Activated B cell treated with CpG ODN at 0.5 μM for 24 hours (primary cell): ENCODE data around the gene PREX1. TPM values are rescaled to one million over a fixed set of nuclear protein-coding genes. Genes with fewer than 3 reads are reported as not detected.

Source experiments
- ATAC-seq: fragments of 200-7000 bp; cut with Tn5 transposase; one replicate; pipeline ENCODE4 v1.10.0; 2021; ENCODE audit warnings: low read depth, mild to moderate bottlenecking, moderate library complexity
- CTCF ChIA-PET: fragments of 350-600 bp; sonication (Branson Sonifier 250); formaldehyde crosslinking; loops from one replicate; lab custom pipeline; 2021; ENCODE audit warnings: antibody characterized with exemption; lab: Charles Lee
- POLR2A ChIA-PET: fragments of 350-600 bp; sonication (Branson Sonifier 250); formaldehyde crosslinking; loops from one replicate; lab custom pipeline; 2021; ENCODE audit warnings: antibody characterized with exemption; lab: Charles Lee
- DNase-seq: peaks from one replicate; pipeline ENCODE4 v3.0.0; 2022
- H3K27ac Mint-ChIP-seq: one replicate; pipeline ENCODE4 v1.8.0; 2020; ENCODE audit warnings: mixed read lengths
- H3K27me3 Mint-ChIP-seq: one replicate; pipeline ENCODE4 v1.8.0; 2021; ENCODE audit warnings: mixed read lengths
- H3K36me3 Mint-ChIP-seq: one replicate; pipeline ENCODE4 v1.8.0; 2021; ENCODE audit warnings: low read depth, mixed read lengths
- H3K4me1 Mint-ChIP-seq: one replicate; pipeline ENCODE4 v1.8.0; 2021; ENCODE audit warnings: mixed read lengths
- H3K4me3 Mint-ChIP-seq: one replicate; pipeline ENCODE4 v1.8.0; 2020; ENCODE audit warnings: mild to moderate bottlenecking, mixed read lengths
- H3K9me3 Mint-ChIP-seq: one replicate; pipeline ENCODE4 v1.8.0; 2020; ENCODE audit warnings: mixed read lengths
- CTCF ChIP-seq: fragments of 200-600 bp; IDR thresholded peaks from one replicate; pipeline ENCODE4 v1.8.0; 2022; ENCODE audit warnings: antibody characterized with exemption, mild to moderate bottlenecking
- intact Hi-C: fragments of 100-400 bp; cut with micrococcal nuclease; formaldehyde crosslinking; loops from one replicate; pipeline ENCODE4 v1.15.1; 2024
- total RNA-seq: library from RNA; stranded (reverse); gene quantifications from 2 replicates; pipeline ENCODE4 v1.2.3, GENCODE V29; 2022

PREX1 gene
- total RNA-seq, 1 donor from 2014 or later: 71.4 TPM

- intact Hi-C loops: no loop called here
- ATAC-seq (no peak), DNase-seq (no peak)
- Mint-ChIP-seq H3K36me3 (no peaks in the 10 kb centered on the region), H3K27ac (no peak overlapping the region), H3K4me1 (peaks cover 10% of the 10 kb centered on the region), H3K27me3 (no peaks in the 10 kb centered on the region), H3K4me3 (no peak overlapping the region), H3K9me3 (no peaks in the 10 kb centered on the region)
- CTCF ChIA-PET: no interaction called here
- POLR2A ChIA-PET: no interaction called here
- no peak for TF ChIP-seq CTCF
These were observed 211.3 kb downstream of the PREX1 start for GRCh38 chr20:48616481-48616880.

GRCh38 chr20:48615871-48616270 is 211.9 kb downstream of the PREX1 start:
- no peak overlapping the region for H3K4me3 Mint-ChIP-seq
- H3K27me3 Mint-ChIP-seq: no peaks in the 10 kb centered on the region
- H3K9me3 Mint-ChIP-seq: no peaks in the 10 kb centered on the region
- intact Hi-C loops: no loop called here
- TF ChIP-seq CTCF: no peak
- POLR2A ChIA-PET: no interaction called here
- DNase-seq: no peak
- ATAC-seq: no peak
- CTCF ChIA-PET: no interaction called here
- H3K36me3 Mint-ChIP-seq: no peaks in the 10 kb centered on the region
- peaks cover 4% of the 10 kb centered on the region for H3K4me1 Mint-ChIP-seq
- H3K27ac Mint-ChIP-seq: no peak overlapping the region

- no peak for DNase-seq
- no peaks in the 10 kb centered on the region for H3K36me3 Mint-ChIP-seq
- H3K27me3 Mint-ChIP-seq: no peaks in the 10 kb centered on the region
- no peak overlapping the region for H3K4me3 Mint-ChIP-seq
- ChIA-PET CTCF (no interaction called here), POLR2A (no interaction called here)
- intact Hi-C loops: no loop called here
- no peak for TF ChIP-seq CTCF
- H3K4me1 Mint-ChIP-seq: no peaks in the 10 kb centered on the region
- H3K9me3 Mint-ChIP-seq: no peaks in the 10 kb centered on the region
- no peak overlapping the region for H3K27ac Mint-ChIP-seq
- ATAC-seq: no peak
These were observed 213.1 kb downstream of the PREX1 start for GRCh38 chr20:48614593-48615274.

- Mint-ChIP-seq H3K27me3 (no peaks in the 10 kb centered on the region), H3K27ac (no peak overlapping the region), H3K4me1 (no peaks in the 10 kb centered on the region), H3K9me3 (no peaks in the 10 kb centered on the region), H3K4me3 (no peak overlapping the region), H3K36me3 (no peaks in the 10 kb centered on the region)
- intact Hi-C loops: no loop called here
- POLR2A ChIA-PET: no interaction called here
- ATAC-seq (no peak), DNase-seq (no peak)
- CTCF ChIA-PET: interaction anchor here (1.1 kb wide), 1 partner anchor 828 kb away, joined by 3 read pairs; no protein-coding TSS in a partner anchor
- no peak for TF ChIP-seq CTCF
These were observed 213.9 kb downstream of the PREX1 start for GRCh38 chr20:48613926-48614325.

GRCh38 chr20:48612335-48612734 is 215.5 kb downstream of the PREX1 start:
- POLR2A ChIA-PET: no interaction called here
- TF ChIP-seq CTCF: no peak
- Mint-ChIP-seq H3K9me3 (no peaks in the 10 kb centered on the region), H3K27ac (no peak overlapping the region), H3K36me3 (no peaks in the 10 kb centered on the region), H3K4me1 (no peaks in the 10 kb centered on the region), H3K4me3 (no peak overlapping the region), H3K27me3 (peaks cover 3% of the 10 kb centered on the region)
- CTCF ChIA-PET: no interaction called here
- intact Hi-C loops: no loop called here
- DNase-seq (no peak), ATAC-seq (no peak)
